RWPE1 (cell line): ENCODE measurements around the gene RNMT.
"Not testable (repeated sequence)": the region's sequence is repeated elsewhere in the genome, so short reads cannot be mapped to it uniquely, and the experiment has no call there.

Source experiments
- CTCF ChIA-PET: fragments of 350-600 bp; sonication (Branson Sonifier 250); formaldehyde crosslinking; extraction: SDS; loops from one replicate; lab custom pipeline; 2021; lab: Yijun Ruan, JAX
- POLR2A ChIA-PET: fragments of 400-600 bp; formaldehyde crosslinking; extraction: SDS; loops from one replicate; lab custom pipeline; 2020; ENCODE audit warnings: antibody characterized with exemption; ENCODE audit not compliant: low non-redundant PET; lab: Yijun Ruan, JAX
- DNase-seq: peaks from one replicate; pipeline ENCODE4 v3.0.0; 2012; ENCODE audit warnings: low spot score
- H3K27ac ChIP-seq: fragments of 450-650 bp; 2 replicates; pipeline ENCODE4 v1.5.1; 2017
- TF ChIP-seq, protein P1 (sequence below): fragments of 450-650 bp; conservative IDR thresholded peaks from 2 replicates; pipeline ENCODE4 v1.5.1; 2017; ENCODE audit warnings: low read depth, mild to moderate bottlenecking

RNMT gene

GRCh38 chr18:13730481-13730880 lies 4.0 kb downstream of the RNMT start:
- TF ChIP-seq, protein P1, sequence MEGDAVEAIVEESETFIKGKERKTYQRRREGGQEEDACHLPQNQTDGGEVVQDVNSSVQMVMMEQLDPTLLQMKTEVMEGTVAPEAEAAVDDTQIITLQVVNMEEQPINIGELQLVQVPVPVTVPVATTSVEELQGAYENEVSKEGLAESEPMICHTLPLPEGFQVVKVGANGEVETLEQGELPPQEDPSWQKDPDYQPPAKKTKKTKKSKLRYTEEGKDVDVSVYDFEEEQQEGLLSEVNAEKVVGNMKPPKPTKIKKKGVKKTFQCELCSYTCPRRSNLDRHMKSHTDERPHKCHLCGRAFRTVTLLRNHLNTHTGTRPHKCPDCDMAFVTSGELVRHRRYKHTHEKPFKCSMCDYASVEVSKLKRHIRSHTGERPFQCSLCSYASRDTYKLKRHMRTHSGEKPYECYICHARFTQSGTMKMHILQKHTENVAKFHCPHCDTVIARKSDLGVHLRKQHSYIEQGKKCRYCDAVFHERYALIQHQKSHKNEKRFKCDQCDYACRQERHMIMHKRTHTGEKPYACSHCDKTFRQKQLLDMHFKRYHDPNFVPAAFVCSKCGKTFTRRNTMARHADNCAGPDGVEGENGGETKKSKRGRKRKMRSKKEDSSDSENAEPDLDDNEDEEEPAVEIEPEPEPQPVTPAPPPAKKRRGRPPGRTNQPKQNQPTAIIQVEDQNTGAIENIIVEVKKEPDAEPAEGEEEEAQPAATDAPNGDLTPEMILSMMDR: no peak
- POLR2A ChIA-PET: no interaction called here

DNA sequence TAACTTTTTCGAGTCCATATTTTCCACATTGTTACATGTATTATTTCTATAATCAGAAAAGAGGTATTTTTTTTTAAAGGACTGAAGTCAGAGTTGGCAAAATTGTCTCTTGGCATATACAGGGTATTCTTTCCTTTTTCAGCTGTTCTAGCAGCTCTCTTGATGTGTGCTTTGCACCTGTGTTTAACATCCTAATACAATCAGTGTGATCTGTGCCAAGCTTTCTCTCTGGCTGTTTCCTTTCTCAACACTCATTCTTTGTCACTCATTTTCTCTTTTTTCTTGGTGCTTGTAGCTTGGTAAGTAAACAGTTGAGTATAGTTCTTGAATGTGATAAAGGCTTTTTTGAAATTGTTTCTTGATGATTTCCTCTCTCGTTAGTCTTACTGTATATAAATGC lies 9.2 kb downstream of the RNMT start:
- TF ChIP-seq, protein P1: no peak
- POLR2A ChIA-PET: no interaction called here
- no peak overlapping the region for H3K27ac ChIP-seq
- no peak for DNase-seq
- CTCF ChIA-PET: interaction anchor here (0.6 kb wide), 1 partner anchor 301 kb away, joined by 3 read pairs; no protein-coding TSS in a partner anchor

More at GRCh38 chr18:13730481-13730880, 4.0 kb downstream of the RNMT start:
- CTCF ChIA-PET: no interaction called here
- no peak for DNase-seq
- no peak overlapping the region for H3K27ac ChIP-seq

- DNase-seq: no peak
- ChIA-PET POLR2A (no interaction called here), CTCF (interaction anchor here (0.7 kb wide), 1 partner anchor 31 kb away, joined by 3 read pairs; no protein-coding TSS in a partner anchor)
- H3K27ac ChIP-seq: no peak overlapping the region
- TF ChIP-seq, protein P1: no peak
Observed at GRCh38 chr18:13745696-13746095, 19.2 kb downstream of the RNMT start.

- DNase-seq: no peak
- ChIA-PET CTCF (no interaction called here), POLR2A (no interaction called here)
- no peak overlapping the region for H3K27ac ChIP-seq
- TF ChIP-seq, protein P1: no peak
Observed at GRCh38 chr18:13746633-13747032, 20.2 kb downstream of the RNMT start.

DNA sequence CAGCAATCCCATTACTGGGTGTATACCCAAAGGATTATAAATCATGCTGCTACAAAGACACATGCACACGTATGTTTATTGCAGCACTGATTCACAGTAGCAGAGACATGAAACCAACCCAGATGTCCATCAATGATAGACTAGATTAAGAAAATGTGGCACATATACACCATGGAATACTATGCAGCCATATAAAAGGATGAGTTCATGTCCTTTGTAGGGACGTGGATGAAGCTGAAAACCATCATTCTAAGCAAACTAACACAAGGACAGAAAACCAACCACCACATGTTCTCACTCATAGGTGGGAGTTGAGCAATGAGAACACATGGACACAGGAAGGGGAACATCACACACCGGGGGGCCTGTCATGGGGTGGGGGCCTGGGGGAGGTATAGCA lies 25.1 kb downstream of the RNMT start:
- DNase-seq, POLR2A ChIA-PET, CTCF ChIA-PET, H3K27ac ChIP-seq: not testable (repeated sequence)

- POLR2A ChIA-PET: no interaction called here
- TF ChIP-seq, protein P1: no peak
- CTCF ChIA-PET: interaction anchor here (0.8 kb wide), 1 partner anchor 202 kb away, joined by 3 read pairs; no protein-coding TSS in a partner anchor
Observed at GRCh38 chr18:13756261-13756660, 29.8 kb downstream of the RNMT start.

GRCh38 chr18:13756671-13757070 lies 30.2 kb downstream of the RNMT start:
- TF ChIP-seq, protein P1: no peak
- no peak for DNase-seq
- CTCF ChIA-PET: interaction anchor here (0.8 kb wide), 1 partner anchor 203 kb away, joined by 3 read pairs; no protein-coding TSS in a partner anchor
- no peak overlapping the region for H3K27ac ChIP-seq
- POLR2A ChIA-PET: no interaction called here

More at GRCh38 chr18:13756261-13756660, 29.8 kb downstream of the RNMT start:
- H3K27ac ChIP-seq: no peak overlapping the region
- no peak for DNase-seq
